ENCODE results near the gene C20orf144.

GRCh38 chr20:33624399-33624798 is 37.7 kb upstream of the C20orf144 start:
- TF ChIP-seq CTCF (IDR thresholded peaks at IDR 0.05) (no peak), POLR2A (IDR thresholded peaks at IDR 0.05) (no peak)
